DND-41 (cell line): ENCODE measurements around the gene TLCD2.
"Not testable (repeated sequence)": the region's sequence is repeated elsewhere in the genome, so short reads cannot be mapped to it uniquely, and the experiment has no call there.

Experiments
- ATAC-seq: fragments of 200-7000 bp; cut with Tn5 transposase; 3 replicates; pipeline ENCODE4 v1.9.1; 2021; ENCODE audit warnings: low read depth; ENCODE audit not compliant: insufficient read depth
- DNase-seq: peaks from one replicate; pipeline ENCODE4 v3.0.0-alpha.2; 2020
- H2AFZ ChIP-seq: 2 replicates; pipeline ENCODE4 v1.6.0; 2012; ENCODE audit warnings: low read depth, low read length
- H3K27ac ChIP-seq: 2 replicates; pipeline ENCODE4 v1.5.1; 2012; ENCODE audit warnings: low read length, inconsistent platforms
- H3K27me3 ChIP-seq: fragments of 200-600 bp; sonication (generic); 2 replicates; pipeline ENCODE4 v1.6.0; 2012; ENCODE audit warnings: low read length, mild to moderate bottlenecking, inconsistent platforms; ENCODE audit not compliant: insufficient read depth, poor library complexity
- H3K36me3 ChIP-seq: 2 replicates; pipeline ENCODE4 v1.5.1; 2012; ENCODE audit warnings: low read length, inconsistent platforms; ENCODE audit not compliant: insufficient read depth
- H3K4me1 ChIP-seq: 2 replicates; pipeline ENCODE4 v1.5.1; 2012; ENCODE audit warnings: mild to moderate bottlenecking, low read length; ENCODE audit not compliant: insufficient read depth
- H3K4me2 ChIP-seq: 2 replicates; pipeline ENCODE4 v1.6.0; 2012; ENCODE audit warnings: mild to moderate bottlenecking, moderate library complexity, low read length, inconsistent platforms; ENCODE audit not compliant: insufficient read depth
- H3K4me3 ChIP-seq, 2 experiments: fragments of 200-600 bp in 1 of 2; shearing (Covaris generic) in 1 of 2; 2 replicates each; pipeline ENCODE4 v1.5.1; 2012 to 2016; ENCODE audit warnings: inconsistent platforms in 2 of 2, low read length in 2 of 2, mild to moderate bottlenecking in 2 of 2, low read depth in 1 of 2, moderate library complexity in 1 of 2
- H3K79me2 ChIP-seq: 2 replicates; pipeline ENCODE4 v1.6.0; 2012; ENCODE audit warnings: low read length, inconsistent platforms; ENCODE audit not compliant: insufficient read depth
- H3K9ac ChIP-seq: 2 replicates; pipeline ENCODE4 v1.6.0; 2012; ENCODE audit warnings: low read depth, mild to moderate bottlenecking, inconsistent platforms, low read length, moderate library complexity
- H3K9me3 ChIP-seq: 2 replicates; pipeline ENCODE4 v1.5.1; 2012; ENCODE audit warnings: low read length, moderate library complexity, mild to moderate bottlenecking, inconsistent platforms; ENCODE audit not compliant: insufficient read depth, severe bottlenecking
- H4K20me1 ChIP-seq: 2 replicates; pipeline ENCODE4 v1.6.0; 2012; ENCODE audit warnings: low read length; ENCODE audit not compliant: insufficient read depth
- EZH2 ChIP-seq: IDR thresholded peaks from 3 replicates; pipeline ENCODE4 v1.6.1; 2012; ENCODE audit warnings: borderline replicate concordance, low read depth, mild to moderate bottlenecking, moderate library complexity, low read length, inconsistent platforms; ENCODE audit not compliant: severe bottlenecking
- TF ChIP-seq, protein P1 (sequence below): IDR thresholded peaks from 2 replicates; pipeline ENCODE4 v1.5.1; 2012; ENCODE audit warnings: borderline replicate concordance, low read length, moderate library complexity, mild to moderate bottlenecking; ENCODE audit not compliant: poor library complexity, severe bottlenecking; ENCODE audit errors: extremely low read depth

TLCD2 gene

DNA sequence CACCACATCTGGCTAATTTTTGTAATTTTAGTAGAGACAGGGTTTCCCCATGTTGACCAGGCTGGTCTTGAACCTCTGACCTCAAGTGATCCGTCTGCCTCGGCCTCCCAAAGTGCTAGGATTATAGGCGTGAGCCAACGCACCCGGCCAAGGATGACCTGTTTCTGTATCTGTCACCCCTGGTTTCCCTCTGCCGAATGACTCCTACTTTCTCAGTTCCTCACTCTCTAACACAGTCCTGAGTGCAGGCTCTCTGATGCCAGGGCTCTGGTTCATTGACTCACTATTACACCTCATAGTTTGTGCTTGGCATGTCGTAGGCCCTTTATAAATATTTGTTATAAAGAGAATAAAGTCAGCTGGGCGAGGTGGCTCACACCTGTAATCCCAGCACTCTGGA is 14.8 kb downstream of the TLCD2 start:
- Histone ChIP-seq H3K4me2 (no peak overlapping the region), H3K27ac (no peak overlapping the region), H3K9ac (no peak overlapping the region), H3K36me3 (no peaks in the 10 kb centered on the region), H3K27me3 (no peaks in the 10 kb centered on the region), H4K20me1 (no peaks in the 10 kb centered on the region), H3K79me2 (no peaks in the 10 kb centered on the region), H3K4me3 (no peak overlapping the region), H3K9me3 (no peaks in the 10 kb centered on the region), H3K4me1 (no peaks in the 10 kb centered on the region), H2AFZ (no peak overlapping the region)
- ATAC-seq: no peak
- TF ChIP-seq EZH2: no peak
- TF ChIP-seq, protein P1, sequence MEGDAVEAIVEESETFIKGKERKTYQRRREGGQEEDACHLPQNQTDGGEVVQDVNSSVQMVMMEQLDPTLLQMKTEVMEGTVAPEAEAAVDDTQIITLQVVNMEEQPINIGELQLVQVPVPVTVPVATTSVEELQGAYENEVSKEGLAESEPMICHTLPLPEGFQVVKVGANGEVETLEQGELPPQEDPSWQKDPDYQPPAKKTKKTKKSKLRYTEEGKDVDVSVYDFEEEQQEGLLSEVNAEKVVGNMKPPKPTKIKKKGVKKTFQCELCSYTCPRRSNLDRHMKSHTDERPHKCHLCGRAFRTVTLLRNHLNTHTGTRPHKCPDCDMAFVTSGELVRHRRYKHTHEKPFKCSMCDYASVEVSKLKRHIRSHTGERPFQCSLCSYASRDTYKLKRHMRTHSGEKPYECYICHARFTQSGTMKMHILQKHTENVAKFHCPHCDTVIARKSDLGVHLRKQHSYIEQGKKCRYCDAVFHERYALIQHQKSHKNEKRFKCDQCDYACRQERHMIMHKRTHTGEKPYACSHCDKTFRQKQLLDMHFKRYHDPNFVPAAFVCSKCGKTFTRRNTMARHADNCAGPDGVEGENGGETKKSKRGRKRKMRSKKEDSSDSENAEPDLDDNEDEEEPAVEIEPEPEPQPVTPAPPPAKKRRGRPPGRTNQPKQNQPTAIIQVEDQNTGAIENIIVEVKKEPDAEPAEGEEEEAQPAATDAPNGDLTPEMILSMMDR: no peak
- DNase-seq: no peak

DNA sequence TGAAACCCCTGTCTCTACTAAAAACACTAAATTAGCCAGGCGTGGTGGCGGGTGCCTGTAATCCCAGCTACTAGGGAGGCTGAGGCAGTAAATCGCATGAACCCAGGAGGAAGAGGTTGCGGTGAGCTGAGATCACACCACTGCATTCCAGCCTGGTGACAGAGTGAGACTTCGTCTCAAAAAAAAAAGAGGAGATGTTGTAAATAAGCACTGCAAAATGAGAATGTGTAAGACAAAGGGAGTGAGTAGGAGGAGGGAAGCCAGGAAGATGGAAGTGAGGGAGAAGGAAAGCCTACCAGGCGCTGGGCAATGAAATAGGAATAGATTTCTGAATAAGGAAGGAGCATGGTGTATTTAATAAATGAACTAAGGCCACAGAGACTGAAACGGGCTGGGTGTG is 16.8 kb downstream of the TLCD2 start:
- Histone ChIP-seq H3K36me3 (no peaks in the 10 kb centered on the region), H4K20me1 (no peaks in the 10 kb centered on the region), H3K9me3 (no peaks in the 10 kb centered on the region), H3K27me3 (no peaks in the 10 kb centered on the region), H3K79me2 (no peaks in the 10 kb centered on the region), H3K27ac (no peak overlapping the region), H3K9ac (no peak overlapping the region), H3K4me2 (no peak overlapping the region), H3K4me1 (no peaks in the 10 kb centered on the region), H3K4me3 (no peak overlapping the region), H2AFZ (no peak overlapping the region)
- DNase-seq: no peak
- TF ChIP-seq, protein P1: no peak
- no peak for TF ChIP-seq EZH2
- no peak for ATAC-seq

DNA sequence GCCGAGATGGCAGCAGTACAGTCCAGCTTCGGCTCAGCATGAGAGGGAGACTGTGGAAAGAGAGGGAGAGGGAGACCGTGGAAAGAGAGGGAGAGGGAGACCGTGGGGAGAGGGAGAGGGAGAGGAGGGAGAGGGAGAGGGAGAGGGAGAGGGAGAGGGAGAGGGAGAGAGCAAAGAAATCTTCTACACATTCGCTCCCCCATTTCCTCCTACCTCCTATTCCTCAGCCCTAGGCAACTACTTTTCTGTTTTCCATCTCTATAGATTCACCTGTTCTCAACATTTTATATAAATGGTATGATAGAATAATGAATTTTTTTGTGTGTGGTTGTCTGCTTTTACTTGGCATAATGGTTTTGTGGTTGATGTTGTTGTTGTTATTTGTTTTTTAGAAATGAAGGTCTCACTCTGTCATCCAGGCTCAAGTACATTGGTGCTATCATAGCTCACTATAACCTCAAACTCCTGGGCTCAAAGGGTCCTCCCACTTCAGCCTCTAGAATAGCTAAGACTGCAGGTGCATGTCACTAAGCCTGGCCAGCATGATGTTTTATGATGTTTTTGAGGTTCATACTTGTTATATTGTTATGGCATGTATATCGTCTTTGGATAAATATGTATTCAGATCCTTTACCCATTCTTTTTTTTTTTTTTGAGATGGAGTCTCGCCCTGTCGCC is 19.5 kb downstream of the TLCD2 start:
- Histone ChIP-seq H3K79me2 (no peaks in the 10 kb centered on the region), H3K27ac (no peak overlapping the region), H3K9ac (no peak overlapping the region), H3K4me1 (peaks cover 3% of the 10 kb centered on the region; the same call in 1 of the 2 replicates), H3K4me3 (no peak overlapping the region), H3K4me2 (no peak overlapping the region), H3K27me3 (no peaks in the 10 kb centered on the region), H4K20me1 (no peaks in the 10 kb centered on the region), H3K36me3 (no peaks in the 10 kb centered on the region), H3K9me3 (no peaks in the 10 kb centered on the region), H2AFZ (no peak overlapping the region)
- DNase-seq (no peak), ATAC-seq (no peak)
- TF ChIP-seq, protein P1: no peak
- no peak for TF ChIP-seq EZH2

DNA sequence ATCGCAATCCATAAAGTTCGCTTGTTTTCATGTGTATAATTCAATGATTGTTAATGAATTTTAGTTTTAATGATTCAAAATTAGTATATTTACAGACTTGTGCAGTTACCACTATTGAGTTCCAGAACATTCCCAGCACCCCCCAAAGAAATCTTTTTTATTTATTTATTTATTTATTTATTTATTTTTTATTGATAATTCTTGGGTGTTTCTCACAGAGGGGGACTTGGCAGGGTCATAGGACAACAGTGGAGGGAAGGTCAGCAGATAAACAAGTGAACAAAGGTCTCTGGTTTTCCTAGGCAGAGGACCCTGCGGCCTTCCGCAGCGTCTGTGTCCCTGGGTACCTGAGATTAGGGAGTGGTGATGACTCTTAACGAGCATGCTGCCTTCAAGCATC is 21.8 kb downstream of the TLCD2 start:
- not testable (repeated sequence) for H3K36me3 ChIP-seq, ATAC-seq, H3K4me3 ChIP-seq, H2AFZ ChIP-seq, H3K9ac ChIP-seq, H3K4me2 ChIP-seq, H3K27ac ChIP-seq, H4K20me1 ChIP-seq, H3K9me3 ChIP-seq, DNase-seq, H3K27me3 ChIP-seq
- Histone ChIP-seq H3K79me2 (peaks cover 16% of the 10 kb centered on the region), H3K4me1 (peaks cover 16% of the 10 kb centered on the region)
